WTC11 (cell line): ENCODE measurements around the gene SLC7A7.

ENCODE experiments used
- JUN ChIP-seq: sonication (generic); formaldehyde crosslinking; IDR thresholded peaks from 2 replicates; pipeline ENCODE4 v1.8.0; 2023; ENCODE audit warnings: mild to moderate bottlenecking, missing genetic modification reagents
- MYBL2 ChIP-seq: sonication (generic); formaldehyde crosslinking; IDR thresholded peaks from 2 replicates; pipeline ENCODE4 v1.8.1; 2023; ENCODE audit warnings: mild to moderate bottlenecking, moderate library complexity, missing genetic modification reagents
- NR2C2 ChIP-seq: sonication (generic); formaldehyde crosslinking; IDR thresholded peaks from 2 replicates; pipeline ENCODE4 v1.8.0; 2022; ENCODE audit warnings: mild to moderate bottlenecking, missing genetic modification reagents
- SP1 ChIP-seq: sonication (generic); formaldehyde crosslinking; conservative IDR thresholded peaks from 2 replicates; pipeline ENCODE4 v1.8.1; 2022; ENCODE audit warnings: missing genetic modification reagents
- TCF7 ChIP-seq: sonication (generic); formaldehyde crosslinking; IDR thresholded peaks from 2 replicates; pipeline ENCODE4 v1.8.0; 2022; ENCODE audit warnings: mild to moderate bottlenecking, low read depth, missing genetic modification reagents, moderate library complexity
- TEAD4 ChIP-seq: sonication (generic); formaldehyde crosslinking; IDR thresholded peaks from 2 replicates; pipeline ENCODE4 v1.8.0; 2022; ENCODE audit warnings: mild to moderate bottlenecking, missing genetic modification reagents
- ZNF263 ChIP-seq: sonication (generic); formaldehyde crosslinking; IDR thresholded peaks from 2 replicates; pipeline ENCODE4 v1.8.1; 2022; ENCODE audit warnings: low read depth, mild to moderate bottlenecking, moderate library complexity, missing genetic modification reagents
- TF ChIP-seq, protein P1 (sequence below): fragments of 200-600 bp; IDR thresholded peaks from 2 replicates; pipeline ENCODE4 v1.8.0; 2022; ENCODE audit warnings: antibody characterized with exemption
- TF ChIP-seq, protein P2 (sequence below): sonication (generic); formaldehyde crosslinking; IDR thresholded peaks from 2 replicates; pipeline ENCODE4 v1.8.1; 2023; ENCODE audit warnings: mild to moderate bottlenecking, missing genetic modification reagents, moderate library complexity
- TF ChIP-seq, protein P3 (sequence below): sonication (generic); formaldehyde crosslinking; IDR thresholded peaks from 2 replicates; pipeline ENCODE4 v1.8.0; 2023; ENCODE audit warnings: missing genetic modification reagents
- TF ChIP-seq, protein P4 (sequence below): sonication (generic); formaldehyde crosslinking; IDR thresholded peaks from 2 replicates; pipeline ENCODE4 v1.8.1; 2022; ENCODE audit warnings: low read depth, mild to moderate bottlenecking, moderate library complexity, missing genetic modification reagents, borderline replicate concordance
- TF ChIP-seq, protein P5 (sequence below): sonication (generic); formaldehyde crosslinking; IDR thresholded peaks from 2 replicates; pipeline ENCODE4 v1.8.1; 2022; ENCODE audit warnings: mild to moderate bottlenecking, moderate library complexity, missing genetic modification reagents

DNA sequence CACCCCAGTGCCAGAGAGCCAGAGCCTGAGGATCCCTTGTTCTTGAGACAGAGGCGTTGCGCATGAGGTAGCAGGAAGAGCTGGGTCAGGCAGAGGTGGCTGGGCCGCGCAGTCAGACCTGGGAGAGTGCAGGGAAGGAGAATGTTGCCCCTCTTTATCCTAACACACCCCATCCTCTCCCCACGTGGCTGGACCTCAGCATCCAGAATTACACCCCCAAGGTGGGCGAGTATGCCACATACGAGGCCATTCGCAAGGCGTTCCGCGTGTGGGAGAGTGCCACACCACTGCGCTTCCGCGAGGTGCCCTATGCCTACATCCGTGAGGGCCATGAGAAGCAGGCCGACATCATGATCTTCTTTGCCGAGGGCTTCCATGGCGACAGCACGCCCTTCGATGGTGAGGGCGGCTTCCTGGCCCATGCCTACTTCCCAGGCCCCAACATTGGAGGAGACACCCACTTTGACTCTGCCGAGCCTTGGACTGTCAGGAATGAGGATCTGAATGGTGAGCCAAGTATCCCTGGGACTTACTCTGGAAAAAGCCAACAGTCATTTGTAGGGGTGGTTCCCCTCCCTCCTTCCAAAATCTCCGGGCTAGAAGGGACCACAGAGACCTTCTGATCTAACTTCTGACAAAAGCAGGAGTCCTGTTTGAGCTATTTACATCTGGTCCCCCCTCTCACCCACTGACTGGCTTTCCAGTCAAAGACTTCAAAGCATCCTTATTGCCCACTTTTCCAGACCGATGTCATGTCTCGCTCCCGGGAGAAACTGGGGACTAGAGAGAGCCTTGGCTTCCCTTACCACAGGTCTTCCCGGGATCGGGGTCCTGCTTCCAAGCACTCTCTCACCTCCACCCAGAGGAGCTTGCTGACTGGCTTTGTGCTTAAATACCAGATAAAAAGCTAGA is 27.2 kb upstream of the SLC7A7 start:
- TF ChIP-seq, protein P1, sequence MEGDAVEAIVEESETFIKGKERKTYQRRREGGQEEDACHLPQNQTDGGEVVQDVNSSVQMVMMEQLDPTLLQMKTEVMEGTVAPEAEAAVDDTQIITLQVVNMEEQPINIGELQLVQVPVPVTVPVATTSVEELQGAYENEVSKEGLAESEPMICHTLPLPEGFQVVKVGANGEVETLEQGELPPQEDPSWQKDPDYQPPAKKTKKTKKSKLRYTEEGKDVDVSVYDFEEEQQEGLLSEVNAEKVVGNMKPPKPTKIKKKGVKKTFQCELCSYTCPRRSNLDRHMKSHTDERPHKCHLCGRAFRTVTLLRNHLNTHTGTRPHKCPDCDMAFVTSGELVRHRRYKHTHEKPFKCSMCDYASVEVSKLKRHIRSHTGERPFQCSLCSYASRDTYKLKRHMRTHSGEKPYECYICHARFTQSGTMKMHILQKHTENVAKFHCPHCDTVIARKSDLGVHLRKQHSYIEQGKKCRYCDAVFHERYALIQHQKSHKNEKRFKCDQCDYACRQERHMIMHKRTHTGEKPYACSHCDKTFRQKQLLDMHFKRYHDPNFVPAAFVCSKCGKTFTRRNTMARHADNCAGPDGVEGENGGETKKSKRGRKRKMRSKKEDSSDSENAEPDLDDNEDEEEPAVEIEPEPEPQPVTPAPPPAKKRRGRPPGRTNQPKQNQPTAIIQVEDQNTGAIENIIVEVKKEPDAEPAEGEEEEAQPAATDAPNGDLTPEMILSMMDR, result no peak
- no peak for TF ChIP-seq MYBL2
- TF ChIP-seq, protein P2, sequence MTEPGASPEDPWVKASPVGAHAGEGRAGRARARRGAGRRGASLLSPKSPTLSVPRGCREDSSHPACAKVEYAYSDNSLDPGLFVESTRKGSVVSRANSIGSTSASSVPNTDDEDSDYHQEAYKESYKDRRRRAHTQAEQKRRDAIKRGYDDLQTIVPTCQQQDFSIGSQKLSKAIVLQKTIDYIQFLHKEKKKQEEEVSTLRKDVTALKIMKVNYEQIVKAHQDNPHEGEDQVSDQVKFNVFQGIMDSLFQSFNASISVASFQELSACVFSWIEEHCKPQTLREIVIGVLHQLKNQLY (CRISPR knock-in tag), result no peak
- TF ChIP-seq, protein P3, sequence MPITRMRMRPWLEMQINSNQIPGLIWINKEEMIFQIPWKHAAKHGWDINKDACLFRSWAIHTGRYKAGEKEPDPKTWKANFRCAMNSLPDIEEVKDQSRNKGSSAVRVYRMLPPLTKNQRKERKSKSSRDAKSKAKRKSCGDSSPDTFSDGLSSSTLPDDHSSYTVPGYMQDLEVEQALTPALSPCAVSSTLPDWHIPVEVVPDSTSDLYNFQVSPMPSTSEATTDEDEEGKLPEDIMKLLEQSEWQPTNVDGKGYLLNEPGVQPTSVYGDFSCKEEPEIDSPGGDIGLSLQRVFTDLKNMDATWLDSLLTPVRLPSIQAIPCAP, result no peak
- TF ChIP-seq, protein P4, sequence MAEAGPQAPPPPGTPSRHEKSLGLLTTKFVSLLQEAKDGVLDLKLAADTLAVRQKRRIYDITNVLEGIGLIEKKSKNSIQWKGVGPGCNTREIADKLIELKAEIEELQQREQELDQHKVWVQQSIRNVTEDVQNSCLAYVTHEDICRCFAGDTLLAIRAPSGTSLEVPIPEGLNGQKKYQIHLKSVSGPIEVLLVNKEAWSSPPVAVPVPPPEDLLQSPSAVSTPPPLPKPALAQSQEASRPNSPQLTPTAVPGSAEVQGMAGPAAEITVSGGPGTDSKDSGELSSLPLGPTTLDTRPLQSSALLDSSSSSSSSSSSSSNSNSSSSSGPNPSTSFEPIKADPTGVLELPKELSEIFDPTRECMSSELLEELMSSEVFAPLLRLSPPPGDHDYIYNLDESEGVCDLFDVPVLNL (CRISPR knock-in tag), result no peak
- no peak for TF ChIP-seq NR2C2 (CRISPR knock-in tag)
- no peak for TF ChIP-seq TEAD4 (CRISPR knock-in tag)
- no peak for TF ChIP-seq ZNF263 (CRISPR knock-in tag)
- TF ChIP-seq TCF7 (CRISPR knock-in tag), result no peak
- TF ChIP-seq JUN (CRISPR knock-in tag), result no peak
- no peak for TF ChIP-seq SP1
- TF ChIP-seq, protein P5, sequence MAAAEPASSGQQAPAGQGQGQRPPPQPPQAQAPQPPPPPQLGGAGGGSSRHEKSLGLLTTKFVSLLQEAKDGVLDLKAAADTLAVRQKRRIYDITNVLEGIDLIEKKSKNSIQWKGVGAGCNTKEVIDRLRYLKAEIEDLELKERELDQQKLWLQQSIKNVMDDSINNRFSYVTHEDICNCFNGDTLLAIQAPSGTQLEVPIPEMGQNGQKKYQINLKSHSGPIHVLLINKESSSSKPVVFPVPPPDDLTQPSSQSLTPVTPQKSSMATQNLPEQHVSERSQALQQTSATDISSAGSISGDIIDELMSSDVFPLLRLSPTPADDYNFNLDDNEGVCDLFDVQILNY (CRISPR knock-in tag), result no peak
